Ovary (tissue), 3 donors: ENCODE data around the gene NCAPD2.

Experiments
- EP300 ChIP-seq: sonication (generic); formaldehyde crosslinking; IDR thresholded peaks from one replicate; pipeline ENCODE4 v1.6.1; 2017; ENCODE audit warnings: antibody characterized with exemption
- POLR2A ChIP-seq: fragments of 450-650 bp; IDR thresholded peaks from one replicate; pipeline ENCODE4 v1.6.1; 2017; ENCODE audit warnings: antibody characterized with exemption, mild to moderate bottlenecking, moderate library complexity
- TF ChIP-seq, protein P1 (sequence below), 3 donors: fragments of 450-650 bp in 2 of 3; fragments of 200-600 bp in 1 of 3; IDR thresholded peaks; one replicate each; pipeline versions ENCODE4 v1.5.1 to v1.8.0; 2016 to 2022; ENCODE audit warnings: antibody characterized with exemption in 3 of 3, mild to moderate bottlenecking in 1 of 3
- donor health status: DM: no; HTN: no; CAD: no.

- TF ChIP-seq, protein P1, sequence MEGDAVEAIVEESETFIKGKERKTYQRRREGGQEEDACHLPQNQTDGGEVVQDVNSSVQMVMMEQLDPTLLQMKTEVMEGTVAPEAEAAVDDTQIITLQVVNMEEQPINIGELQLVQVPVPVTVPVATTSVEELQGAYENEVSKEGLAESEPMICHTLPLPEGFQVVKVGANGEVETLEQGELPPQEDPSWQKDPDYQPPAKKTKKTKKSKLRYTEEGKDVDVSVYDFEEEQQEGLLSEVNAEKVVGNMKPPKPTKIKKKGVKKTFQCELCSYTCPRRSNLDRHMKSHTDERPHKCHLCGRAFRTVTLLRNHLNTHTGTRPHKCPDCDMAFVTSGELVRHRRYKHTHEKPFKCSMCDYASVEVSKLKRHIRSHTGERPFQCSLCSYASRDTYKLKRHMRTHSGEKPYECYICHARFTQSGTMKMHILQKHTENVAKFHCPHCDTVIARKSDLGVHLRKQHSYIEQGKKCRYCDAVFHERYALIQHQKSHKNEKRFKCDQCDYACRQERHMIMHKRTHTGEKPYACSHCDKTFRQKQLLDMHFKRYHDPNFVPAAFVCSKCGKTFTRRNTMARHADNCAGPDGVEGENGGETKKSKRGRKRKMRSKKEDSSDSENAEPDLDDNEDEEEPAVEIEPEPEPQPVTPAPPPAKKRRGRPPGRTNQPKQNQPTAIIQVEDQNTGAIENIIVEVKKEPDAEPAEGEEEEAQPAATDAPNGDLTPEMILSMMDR (IDR thresholded peaks at IDR 0.05), result no peak
- no peak for TF ChIP-seq EP300
- TF ChIP-seq POLR2A, result no peak
These were observed 48.9 kb upstream of the NCAPD2 start, which contains the start of gene CD27 for GRCh38 chr12:6444704-6445688.
